WI38 (cell line): ENCODE data around the gene PRTG.

Source experiments
- H3K4me3 ChIP-seq: 2 replicates; pipeline ENCODE4 v1.5.1; 2011; ENCODE audit warnings: low read depth, mild to moderate bottlenecking, control low read depth, low read length
- CTCF ChIP-seq: IDR thresholded peaks from 2 replicates; pipeline ENCODE4 v1.5.1; 2012; ENCODE audit warnings: low read depth, mild to moderate bottlenecking, control low read depth, low read length

Gene PRTG

GRCh38 chr15:55710286-55710685 is 32.7 kb downstream of the PRTG start:
- TF ChIP-seq CTCF, result no peak
- H3K4me3 ChIP-seq, result no peak overlapping the region

DNA sequence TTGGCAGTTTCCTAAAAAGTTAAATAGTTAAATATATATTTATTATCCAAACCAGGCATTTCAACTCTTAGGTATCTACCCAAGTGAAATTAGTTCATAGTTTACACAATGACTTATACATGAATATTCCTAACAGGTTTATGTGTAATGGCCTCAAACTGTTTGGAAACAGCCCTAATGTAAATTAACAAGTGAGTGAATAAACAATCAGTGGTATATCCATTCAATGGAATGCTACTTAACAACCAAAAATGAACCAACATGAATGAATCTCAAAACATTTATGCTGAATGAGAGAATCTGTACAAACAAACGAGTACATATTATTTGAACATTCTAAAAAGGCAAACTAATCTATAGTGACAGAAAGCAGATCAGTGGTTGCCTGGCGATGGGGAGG is 33.5 kb downstream of the PRTG start:
- no peak overlapping the region for H3K4me3 ChIP-seq
- no peak for TF ChIP-seq CTCF

DNA sequence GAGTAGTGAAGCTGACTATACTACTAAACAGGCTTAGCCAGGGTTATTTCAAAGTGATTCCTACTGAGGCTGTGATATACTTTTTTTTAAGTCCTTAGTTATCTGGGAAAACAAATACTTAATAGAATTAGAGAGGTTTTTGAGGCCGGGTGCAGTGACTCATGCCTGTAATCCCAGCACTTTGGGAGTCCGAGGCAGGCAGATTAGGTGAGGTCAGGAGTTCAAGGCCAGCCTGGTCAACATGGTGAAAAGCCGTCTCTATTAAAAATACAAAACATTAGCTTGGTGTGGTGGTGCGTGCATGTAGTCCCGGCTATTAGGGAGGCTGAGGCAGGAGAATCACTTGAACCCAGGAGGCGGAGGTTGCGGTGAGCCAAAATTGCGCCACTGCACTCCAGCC is 34.2 kb downstream of the PRTG start:
- no peak overlapping the region for H3K4me3 ChIP-seq
- TF ChIP-seq CTCF, result no peak

GRCh38 chr15:55707951-55708350 is 35.0 kb downstream of the PRTG start:
- TF ChIP-seq CTCF, result no peak
- no peak overlapping the region for H3K4me3 ChIP-seq

DNA sequence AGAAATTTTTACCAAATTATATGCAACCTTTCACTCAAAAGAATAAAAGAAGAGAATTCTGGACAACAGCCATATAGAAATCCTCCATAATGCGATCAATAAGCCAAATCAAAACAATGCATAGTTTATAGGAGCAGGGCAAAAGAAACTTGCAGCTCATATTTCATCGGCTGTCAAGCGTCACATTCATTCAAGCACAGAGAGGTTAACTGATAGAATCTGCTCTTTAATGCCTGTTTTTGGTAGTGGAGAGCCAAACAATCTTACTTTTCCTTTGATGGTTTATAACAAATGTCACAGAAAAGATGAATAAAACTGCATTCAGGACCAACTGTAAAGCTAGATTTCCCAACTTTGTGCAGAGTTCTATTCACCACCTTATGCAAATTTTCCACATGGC is 35.4 kb downstream of the PRTG start:
- no peak for TF ChIP-seq CTCF

GRCh38 chr15:55703873-55704301 is 39.1 kb downstream of the PRTG start:
- H3K4me3 ChIP-seq, result no peak overlapping the region
- no peak for TF ChIP-seq CTCF

More for the DNA sequence above, 35.4 kb downstream of the PRTG start:
- no peak overlapping the region for H3K4me3 ChIP-seq

DNA sequence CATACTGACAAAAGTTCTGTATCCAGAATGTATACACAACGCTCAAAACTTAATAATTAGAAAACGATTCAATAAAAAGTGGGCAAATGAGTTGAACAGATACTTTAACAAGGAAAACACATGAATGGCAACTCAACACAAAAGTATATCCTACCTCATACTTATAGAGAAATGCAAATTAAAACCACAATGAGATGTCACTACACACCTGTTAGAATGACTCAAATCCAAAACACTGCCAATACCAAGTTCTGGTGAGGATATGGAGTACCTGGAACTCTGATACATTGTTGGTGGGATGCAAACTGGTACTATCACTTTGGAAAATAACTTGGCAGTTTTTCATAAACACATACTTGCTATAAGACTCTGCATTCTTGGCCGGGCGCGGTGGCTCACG is 42.1 kb downstream of the PRTG start:
- H3K4me3 ChIP-seq, result no peak overlapping the region
- no peak for TF ChIP-seq CTCF
